GM18867 (cell line): ENCODE results near the gene DCTN1.

Source experiments
- ATAC-seq: cut with Tn5 transposase; IDR thresholded peaks from one replicate; pipeline ENCODE4 v1.9.1; 2021; ENCODE audit warnings: mild to moderate bottlenecking, moderate library complexity; ENCODE audit not compliant: unreplicated experiment

DCTN1 gene

GRCh38 chr2:74414441-74414840 is 34.3 kb upstream of the DCTN1 start:
- no peak for ATAC-seq

DNA sequence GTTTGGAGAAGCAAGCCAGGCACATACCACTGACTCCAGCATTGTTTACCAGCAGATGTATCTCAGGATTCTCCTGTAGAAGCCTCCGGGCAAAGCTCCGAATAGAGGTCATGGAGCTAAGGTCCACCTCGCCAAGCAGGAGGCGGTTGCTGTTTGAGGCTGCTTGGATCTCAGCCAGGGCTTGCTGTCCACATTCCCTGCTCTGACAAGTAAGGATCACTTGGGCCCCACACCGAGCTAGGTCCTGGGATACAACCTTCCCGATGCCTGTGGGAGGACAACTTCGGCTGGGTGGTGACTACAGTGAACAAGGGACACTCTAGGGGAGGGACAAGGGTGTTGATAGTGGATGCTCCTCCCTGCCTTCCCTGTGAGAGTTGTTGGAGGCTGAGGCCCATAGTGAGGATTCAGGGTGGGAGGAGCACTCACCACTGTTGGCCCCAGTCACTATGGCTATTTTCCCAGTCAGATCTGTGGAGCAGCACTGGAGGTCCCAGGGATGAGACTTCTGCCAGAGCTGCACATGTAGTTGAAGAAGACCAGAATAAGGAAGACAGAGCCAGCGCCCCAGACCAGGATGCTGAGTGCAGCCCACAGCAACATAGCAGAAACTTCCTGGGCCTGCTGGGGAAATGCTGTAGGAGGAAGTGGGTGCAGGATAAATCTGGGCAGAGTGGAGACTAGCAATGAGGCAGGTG is 33.0 kb upstream of the DCTN1 start:
- no peak for ATAC-seq

DNA sequence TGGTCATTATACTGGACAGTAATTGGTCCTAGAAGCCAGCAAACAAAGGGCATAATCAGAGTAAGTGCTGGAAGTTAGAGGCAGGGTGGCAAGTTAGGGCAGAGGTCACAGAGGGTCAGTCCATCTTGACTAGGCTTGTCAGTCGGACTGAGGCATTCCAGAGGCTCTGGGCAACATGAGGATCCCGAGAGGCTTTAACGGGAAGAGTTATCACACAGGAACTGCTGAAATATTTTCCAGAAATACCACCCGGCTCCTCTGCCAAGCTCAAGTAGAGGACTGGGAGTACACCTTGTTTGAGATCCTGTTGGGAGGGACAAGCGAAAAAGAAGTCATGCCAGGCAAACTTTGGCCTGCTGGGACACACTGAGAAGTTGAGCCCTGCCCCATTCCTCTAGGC is 27.6 kb upstream of the DCTN1 start:
- ATAC-seq: no peak

DNA sequence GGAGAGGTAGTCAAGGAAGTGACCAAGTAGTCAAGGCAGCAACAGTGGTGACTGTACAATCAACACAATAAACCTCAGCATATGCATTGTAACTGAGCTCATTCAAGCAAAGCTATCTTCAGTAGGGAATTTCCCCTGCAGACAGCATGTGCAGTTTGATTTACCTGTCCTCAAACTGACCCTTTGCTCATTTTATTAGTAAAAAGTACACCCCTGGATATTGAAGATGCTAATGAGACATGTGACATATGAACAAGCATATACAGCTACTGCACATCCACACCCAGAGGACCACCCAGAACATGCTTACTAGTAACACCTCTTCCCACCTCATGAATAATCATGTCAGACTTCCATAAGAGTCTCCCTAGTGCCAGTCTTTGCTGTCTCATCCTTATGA is 25.9 kb upstream of the DCTN1 start:
- ATAC-seq: no peak

GRCh38 chr2:74401891-74402290 is 21.8 kb upstream of the DCTN1 start:
- no peak for ATAC-seq

DNA sequence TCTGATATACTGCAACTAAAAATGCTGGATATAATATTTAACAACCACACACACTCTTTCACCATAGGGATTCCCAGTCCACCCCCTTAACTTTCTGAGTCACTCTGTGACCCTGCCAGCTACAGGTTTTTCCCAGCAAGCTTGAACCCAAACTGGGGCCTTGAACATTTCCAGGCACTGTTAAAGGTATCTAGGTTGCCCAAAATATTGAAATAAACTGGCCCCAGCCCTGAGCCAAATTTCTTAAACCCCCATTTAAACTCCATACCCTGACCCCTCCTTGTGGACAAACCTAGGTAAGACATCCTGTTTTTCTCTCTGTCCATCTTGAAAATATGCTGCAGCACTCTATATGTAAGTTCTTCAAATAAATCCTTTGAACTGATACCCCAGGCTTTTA is 19.7 kb upstream of the DCTN1 start:
- ATAC-seq: peak; percentile 63

DNA sequence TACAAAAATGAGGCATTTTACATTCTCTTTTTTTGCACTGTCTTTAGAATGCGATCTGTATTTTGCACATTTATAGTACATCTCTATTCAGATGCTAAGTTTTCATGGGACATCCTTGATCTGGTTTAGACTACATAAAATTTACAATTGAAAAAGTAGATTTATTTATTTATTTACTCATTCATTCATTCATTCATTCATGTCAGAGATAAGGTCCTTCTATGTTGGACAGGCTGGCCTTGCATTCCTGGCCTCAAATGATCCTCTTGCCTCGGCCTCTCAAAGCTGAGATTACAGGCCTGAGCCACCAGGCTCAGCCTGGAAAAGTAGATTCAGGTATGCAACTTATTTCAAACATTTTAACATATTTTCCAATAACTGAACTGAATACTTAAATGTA is 16.0 kb upstream of the DCTN1 start:
- no peak for ATAC-seq

DNA sequence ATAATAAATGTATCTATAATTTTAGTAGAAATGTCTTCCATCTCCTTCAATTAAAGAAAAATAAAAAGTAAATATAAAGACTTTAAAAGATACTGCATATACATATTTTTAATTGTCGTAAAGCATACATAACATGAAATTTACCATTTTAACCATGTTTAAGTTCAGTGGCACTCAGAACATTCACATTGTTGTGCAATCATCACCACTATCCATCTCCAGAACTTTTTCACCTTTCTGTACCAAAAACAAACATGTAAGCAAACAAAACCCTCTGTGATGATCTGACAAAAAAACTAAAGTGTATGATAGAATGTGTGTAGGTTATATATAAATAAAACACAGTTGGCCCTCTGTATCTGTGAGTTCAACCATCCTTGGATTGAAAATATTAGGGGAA is 13.4 kb upstream of the DCTN1 start:
- ATAC-seq: no peak

DNA sequence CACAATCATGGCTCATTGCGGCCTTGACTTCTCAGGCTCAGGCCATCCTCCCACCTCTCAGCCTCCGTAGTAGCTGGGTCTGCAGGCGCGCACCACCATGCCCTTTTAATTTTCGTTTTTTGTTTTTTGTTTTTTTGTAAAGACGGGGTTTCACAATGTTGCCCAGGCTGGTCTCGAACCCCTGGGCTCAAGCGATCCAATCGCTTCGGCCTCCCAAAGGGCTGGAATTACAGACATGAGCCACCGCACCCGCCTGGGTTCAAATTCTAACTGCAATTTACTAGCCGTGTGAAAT is 12.3 kb upstream of the DCTN1 start:
- ATAC-seq: no peak

DNA sequence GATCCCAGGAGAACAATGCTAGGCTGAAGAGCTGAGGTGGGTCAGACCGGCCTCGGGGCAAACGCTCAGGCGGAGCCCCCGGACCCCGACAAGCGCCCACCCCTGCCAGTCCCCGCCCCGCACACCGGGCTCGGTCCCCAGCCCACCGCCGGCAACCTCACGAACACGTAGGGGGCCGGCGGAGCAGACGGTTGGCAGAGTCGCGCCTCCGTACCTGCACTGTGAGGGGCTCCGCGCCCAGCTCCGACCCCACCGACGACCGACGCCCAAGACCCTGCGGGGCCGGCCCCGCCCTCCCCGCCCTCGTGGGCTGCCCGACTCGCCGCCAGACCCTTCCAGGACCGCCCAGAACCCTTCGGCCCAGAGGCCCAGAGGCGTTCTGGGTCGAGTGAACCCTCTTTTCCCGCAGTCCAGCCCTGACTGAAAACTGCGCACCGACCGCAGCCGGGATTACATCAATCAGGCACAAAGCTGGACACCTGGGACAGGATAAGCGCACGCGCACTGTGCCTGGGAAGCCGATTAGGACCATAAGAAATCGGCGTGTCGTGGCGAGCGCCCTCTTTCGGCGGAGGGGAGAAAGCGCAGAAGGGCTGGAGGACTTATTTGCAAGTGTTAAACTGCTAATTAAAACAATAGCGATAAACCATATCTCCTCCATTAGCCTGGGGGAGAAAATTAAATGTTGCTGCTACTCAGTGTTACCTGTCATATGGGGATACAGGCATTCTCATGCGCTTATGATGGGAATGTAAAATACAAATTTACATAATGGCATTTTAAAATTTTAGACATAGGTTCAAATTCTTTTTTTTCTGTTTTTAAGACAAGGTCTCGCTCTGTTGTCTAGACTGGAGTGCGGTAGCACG is 11.7 kb upstream of the DCTN1 start:
- ATAC-seq: peak; percentile 71

GRCh38 chr2:74391209-74391579 is 11.1 kb upstream of the DCTN1 start:
- peak; percentile 13 for ATAC-seq

GRCh38 chr2:74390606-74391005 is 10.5 kb upstream of the DCTN1 start:
- no peak for ATAC-seq

- no peak for ATAC-seq
These were observed 7.2 kb upstream of the DCTN1 start for GRCh38 chr2:74387346-74387745.

DNA sequence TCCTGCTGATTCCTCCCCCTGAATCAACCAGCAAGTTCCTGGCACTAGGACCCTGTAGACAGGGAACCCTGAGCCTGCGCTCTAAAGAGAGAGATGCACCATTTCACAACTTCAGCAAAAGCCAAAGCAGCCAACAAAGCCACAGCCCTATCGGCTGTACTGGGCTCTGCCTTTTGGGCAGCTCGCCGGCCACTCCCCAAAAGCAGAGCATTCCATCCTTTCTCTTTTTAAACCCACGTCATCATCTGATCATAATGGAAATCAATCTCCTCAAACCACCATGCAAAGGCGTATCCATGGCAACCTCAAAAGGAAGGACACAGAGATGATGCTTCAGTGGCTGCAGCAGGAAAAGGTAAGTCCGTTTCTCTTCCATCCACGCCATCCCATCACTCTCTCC is 5.3 kb upstream of the DCTN1 start:
- no peak for ATAC-seq

DNA sequence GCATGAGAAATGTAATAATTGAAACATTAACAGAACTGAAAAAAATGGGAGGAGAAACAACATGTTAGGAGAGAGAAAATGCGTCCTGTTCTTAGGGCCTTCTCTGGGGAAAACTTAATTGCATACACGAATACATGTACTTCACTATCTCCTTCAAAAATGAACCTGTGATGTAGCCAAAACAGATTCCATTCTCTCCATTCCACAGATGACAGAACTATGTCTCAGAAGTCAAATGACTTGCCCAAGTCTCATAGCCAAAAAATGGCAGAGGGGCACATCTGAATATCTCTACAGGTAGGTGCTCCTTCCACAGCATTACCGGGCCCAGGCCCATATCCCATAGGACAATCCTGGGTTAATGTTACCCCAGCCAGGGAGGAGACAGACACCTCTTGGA is 3.9 kb upstream of the DCTN1 start:
- no peak for ATAC-seq

DNA sequence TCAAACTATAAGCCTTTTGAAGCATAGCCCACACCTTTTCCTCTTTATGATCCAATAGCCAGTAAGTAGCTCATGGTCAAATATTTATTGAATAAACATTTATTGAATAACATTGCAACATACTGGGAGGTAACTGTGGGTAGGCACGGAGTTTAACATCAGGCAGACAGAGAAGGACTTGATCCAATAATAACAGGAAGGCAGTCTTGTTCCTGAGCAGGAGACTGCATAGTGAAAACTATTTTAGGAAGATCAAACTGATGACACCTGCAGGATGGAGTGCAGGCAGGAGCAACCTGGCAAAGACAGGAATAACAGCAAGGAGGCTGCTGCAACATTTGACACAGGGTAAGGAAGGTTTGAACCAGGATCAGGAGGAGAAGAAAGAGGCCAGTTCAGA is 3.1 kb upstream of the DCTN1 start:
- no peak for ATAC-seq

GRCh38 chr2:74381751-74382150 is 1.6 kb upstream of the DCTN1 start:
- ATAC-seq: no peak

- ATAC-seq: no peak
These were observed 2.1 kb downstream of the DCTN1 start for GRCh38 chr2:74378007-74378406.

GRCh38 chr2:74375838-74376237 is 4.3 kb downstream of the DCTN1 start:
- ATAC-seq: no peak

- no peak for ATAC-seq
These were observed 5.5 kb downstream of the DCTN1 start for GRCh38 chr2:74374509-74375205.

DNA sequence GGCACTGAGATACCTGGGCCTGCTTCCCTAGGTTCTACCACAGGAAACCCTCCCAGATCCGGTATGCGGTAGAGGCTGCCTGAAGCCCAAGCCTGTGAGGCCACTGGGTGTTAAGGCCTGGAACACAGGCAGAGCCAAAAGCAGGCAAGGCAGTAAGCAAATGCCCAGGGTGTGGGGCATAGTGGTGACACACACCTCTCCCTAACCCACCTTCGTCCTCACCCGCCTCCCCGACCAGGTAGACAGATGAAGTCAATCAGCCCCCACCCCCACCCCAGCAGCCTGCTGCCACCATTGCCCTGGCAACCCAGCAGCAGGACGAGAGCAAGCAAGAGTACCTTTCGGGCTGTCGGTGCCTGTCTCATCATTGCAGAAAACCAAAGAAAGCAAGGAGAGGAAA is 6.1 kb downstream of the DCTN1 start:
- ATAC-seq: no peak

GRCh38 chr2:74373221-74373676 is 6.9 kb downstream of the DCTN1 start:
- ATAC-seq: no peak
